NCI-H146 (cell line): ENCODE data around the gene PTPRM.

Experiments
- DNase-seq: peaks from one replicate; lab custom pipeline; 2025; lab: John Stamatoyannopoulos, UW

The PTPRM gene

GRCh38 chr18:8365006-8365405 lies 797.9 kb downstream of the PTPRM start:
- DNase-seq = no peak

- no peak for DNase-seq
Observed at GRCh38 chr18:8365528-8365927, 798.4 kb downstream of the PTPRM start.

- DNase-seq = no peak
Observed at GRCh38 chr18:8366070-8366469, 799.0 kb downstream of the PTPRM start.

- peak; percentile 14 for DNase-seq
Observed at GRCh38 chr18:8366656-8367055, 799.5 kb downstream of the PTPRM start.

GRCh38 chr18:8367217-8367988 lies 800.3 kb downstream of the PTPRM start:
- peak; percentile 93 for DNase-seq

GRCh38 chr18:8368512-8369217 lies 801.5 kb downstream of the PTPRM start:
- DNase-seq = no peak

GRCh38 chr18:8373486-8373885 lies 806.4 kb downstream of the PTPRM start:
- DNase-seq = no peak

GRCh38 chr18:8374676-8375075 lies 807.6 kb downstream of the PTPRM start:
- peak; percentile 12 for DNase-seq

GRCh38 chr18:8375249-8375648 lies 808.1 kb downstream of the PTPRM start:
- DNase-seq = peak; percentile 72

- DNase-seq = no peak
Observed at GRCh38 chr18:8376113-8376512, 809.0 kb downstream of the PTPRM start.

- DNase-seq = no peak
Observed at GRCh38 chr18:8379187-8379941, 812.2 kb downstream of the PTPRM start.

GRCh38 chr18:8380006-8380405 lies 812.9 kb downstream of the PTPRM start:
- DNase-seq = no peak

GRCh38 chr18:8380926-8381325 lies 813.8 kb downstream of the PTPRM start:
- no peak for DNase-seq

GRCh38 chr18:8381821-8382459 lies 814.8 kb downstream of the PTPRM start:
- DNase-seq = no peak

- DNase-seq = no peak
Observed at GRCh38 chr18:8385400-8385799, 818.3 kb downstream of the PTPRM start.

- peak; percentile 32 for DNase-seq
Observed at GRCh38 chr18:8386669-8387380, 819.7 kb downstream of the PTPRM start.

- peak; percentile 82 for DNase-seq
Observed at GRCh38 chr18:8389391-8390340, 822.5 kb downstream of the PTPRM start.

GRCh38 chr18:8391068-8391467 lies 824.0 kb downstream of the PTPRM start:
- no peak for DNase-seq

GRCh38 chr18:8396254-8396653 lies 829.1 kb downstream of the PTPRM start:
- no peak for DNase-seq

GRCh38 chr18:8397034-8397433 lies 829.9 kb downstream of the PTPRM start:
- DNase-seq = no peak
